Effector CD8-positive, alpha-beta T cell (primary cell): Measurements from ENCODE around the gene TBC1D9.
"Not testable (repeated sequence)": the region's sequence is repeated elsewhere in the genome, so short reads cannot be mapped to it uniquely, and the experiment has no call there.

Source experiments
- DNase-seq: peaks from one replicate; lab custom pipeline; 2025; lab: John Stamatoyannopoulos, UW

The TBC1D9 gene

GRCh38 chr4:140753329-140753728 lies 2.9 kb downstream of the TBC1D9 start:
- no peak for DNase-seq

- no peak for DNase-seq
These were observed 3.7 kb downstream of the TBC1D9 start for GRCh38 chr4:140752291-140753068.

- DNase-seq, result no peak
These were observed 5.7 kb downstream of the TBC1D9 start for GRCh38 chr4:140750470-140750869.

- no peak for DNase-seq
These were observed 8.0 kb downstream of the TBC1D9 start for GRCh38 chr4:140748171-140748570.

- not testable (repeated sequence) for DNase-seq
These were observed 9.6 kb downstream of the TBC1D9 start for GRCh38 chr4:140746546-140746945.

GRCh38 chr4:140744421-140744820 lies 11.8 kb downstream of the TBC1D9 start:
- no peak for DNase-seq

- DNase-seq, result no peak
These were observed 12.8 kb downstream of the TBC1D9 start for GRCh38 chr4:140743194-140743931.

GRCh38 chr4:140742838-140743193 lies 13.4 kb downstream of the TBC1D9 start:
- no peak for DNase-seq

GRCh38 chr4:140740906-140741670 lies 15.1 kb downstream of the TBC1D9 start:
- no peak for DNase-seq

- DNase-seq, result no peak
These were observed 15.8 kb downstream of the TBC1D9 start for GRCh38 chr4:140740422-140740821.

GRCh38 chr4:140739971-140740370 lies 16.2 kb downstream of the TBC1D9 start:
- no peak for DNase-seq

- DNase-seq, result no peak
These were observed 18.0 kb downstream of the TBC1D9 start for GRCh38 chr4:140738139-140738538.

GRCh38 chr4:140736669-140737343 lies 19.4 kb downstream of the TBC1D9 start:
- DNase-seq, result no peak

- no peak for DNase-seq
These were observed 20.3 kb downstream of the TBC1D9 start for GRCh38 chr4:140735779-140736391.

- DNase-seq, result no peak
These were observed 20.9 kb downstream of the TBC1D9 start for GRCh38 chr4:140735317-140735716.

- DNase-seq, result no peak
These were observed 23.4 kb downstream of the TBC1D9 start for GRCh38 chr4:140732780-140733179.

- no peak for DNase-seq
These were observed 26.7 kb downstream of the TBC1D9 start for GRCh38 chr4:140729344-140730049.

- DNase-seq, result no peak
These were observed 29.2 kb downstream of the TBC1D9 start for GRCh38 chr4:140726776-140727500.

GRCh38 chr4:140725556-140725955 lies 30.6 kb downstream of the TBC1D9 start:
- no peak for DNase-seq

GRCh38 chr4:140724760-140725159 lies 31.4 kb downstream of the TBC1D9 start:
- DNase-seq, result no peak
